SK-N-MC (cell line): Measurements from ENCODE around the gene PAXIP1.
"Not testable (repeated sequence)": the region's sequence is repeated elsewhere in the genome, so short reads cannot be mapped to it uniquely, and the experiment has no call there.

ENCODE experiments used
- EZH2 ChIP-seq: fragments of 200-600 bp; sonication (generic); IDR thresholded peaks from one replicate; pipeline ENCODE4 v1.6.1; 2017; ENCODE audit warnings: antibody characterized with exemption
- FOXP2 ChIP-seq: optimal IDR thresholded peaks from 2 replicates; pipeline ENCODE3; 2011; ENCODE audit warnings: mild to moderate bottlenecking, moderate library complexity; ENCODE audit not compliant: insufficient read depth; ENCODE audit errors: extremely low read length, control extremely low read depth
- POLR2AphosphoS5 ChIP-seq: IDR thresholded peaks from 2 replicates; pipeline ENCODE4 v1.6.1; 2012; ENCODE audit warnings: mild to moderate bottlenecking, low read depth, low read length, borderline replicate concordance

- not testable (repeated sequence) for TF ChIP-seq POLR2AphosphoS5, EZH2, FOXP2
Observed at GRCh38 chr7:154934353-154934952, 68.5 kb downstream of the PAXIP1 start.
